SH-SY5Y (cell line): ENCODE data around the gene SPATA4.

Source experiments
- GATA2 ChIP-seq: IDR thresholded peaks from 2 replicates; pipeline ENCODE4 v1.6.1; 2011; ENCODE audit warnings: mild to moderate bottlenecking, low read depth, low read length
- GATA3 ChIP-seq: IDR thresholded peaks from 2 replicates; pipeline ENCODE4 v1.6.1; 2011; ENCODE audit warnings: low read depth, mild to moderate bottlenecking, low read length, moderate library complexity

DNA sequence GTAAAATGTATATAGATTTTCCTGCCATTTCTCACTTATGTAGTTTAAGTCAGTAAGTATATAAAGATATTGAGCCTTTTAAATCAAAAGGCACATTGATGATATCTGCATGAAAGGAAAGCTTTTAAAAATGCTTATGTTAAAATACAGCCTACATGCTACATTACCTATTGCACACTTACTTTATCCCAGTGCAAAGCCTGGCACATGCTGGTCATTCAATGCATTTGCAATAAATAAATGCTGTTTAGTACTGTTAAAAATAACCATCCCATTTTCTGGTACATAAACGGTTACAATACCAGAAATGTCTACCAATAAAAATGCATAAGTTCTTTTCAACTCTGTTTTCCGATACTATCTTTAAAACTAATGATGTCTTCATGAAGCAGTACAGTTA lies 22.1 kb upstream of the SPATA4 start:
- TF ChIP-seq GATA3 (no peak), GATA2 (no peak)
